ENCODE measurements around the gene INAVA. TPM values are rescaled to one million over a fixed set of nuclear protein-coding genes. Genes with fewer than 3 reads are reported as not detected.

Gene INAVA
- total RNA-seq, 1 experiment from 2014 or later = 36.8 TPM

- no peak overlapping the region for H4K5ac ChIP-seq (ENCODE audit: insufficient read length, low read depth, low read length)
- no peak overlapping the region for H3K4me2 ChIP-seq (ENCODE audit: insufficient read depth, insufficient read length, low read length)
- no peak overlapping the region for H4K8ac ChIP-seq (replicated peaks; ENCODE audit: insufficient read length, low read depth, low read length)
- no peak overlapping the region for H3K56ac ChIP-seq (ENCODE audit: insufficient read length, low read depth, low read length)
- H3K27me3 ChIP-seq (ENCODE audit: insufficient read depth, low read length) = no peaks in the 10 kb centered on the region
- TF ChIP-seq CTCF (conservative IDR thresholded peaks at IDR 0.05) = no peak
- no peak overlapping the region for H3T11ph ChIP-seq (ENCODE audit: low read length)
- no peaks in the 10 kb centered on the region for H3K23me2 ChIP-seq (ENCODE audit: insufficient read length, low read depth, low read length, poor library complexity, severe bottlenecking)
- no peaks in the 10 kb centered on the region for H3K9me3 ChIP-seq (ENCODE audit: control insufficient read depth, low read depth, low read length)
- H3K79me2 ChIP-seq (ENCODE audit: insufficient read depth, low read length) = no peaks in the 10 kb centered on the region
- no peak overlapping the region for H3K14ac ChIP-seq (ENCODE audit: insufficient read depth, low read length)
- no CpG with 5 or more reads among the region's 1 CpG for WGBS (ENCODE audit: extremely low coverage, insufficient read length, low lambda C conversion rate)
- no peaks in the 10 kb centered on the region; the same call in 1 of the 2 replicates for H3K4me1 ChIP-seq (ENCODE audit: insufficient read depth, low read length)
- no peak overlapping the region for H3K4ac ChIP-seq (ENCODE audit: low read depth, low read length)
- no peak overlapping the region for H4K91ac ChIP-seq (ENCODE audit: insufficient read length, low read depth, low read length)
- no peak overlapping the region for H2BK15ac ChIP-seq (ENCODE audit: low read depth, low read length)
- H3K4me1 Mint-ChIP-seq = peaks cover 7 to 17% of the 10 kb centered on the region in 2 experiments
- no peak overlapping the region for H2BK120ac ChIP-seq (ENCODE audit: low read depth, low read length, poor library complexity, severe bottlenecking)
- no peaks in the 10 kb centered on the region for H3K36me3 Mint-ChIP-seq (ENCODE audit: insufficient read depth in 1 of 3, low read depth in 3 of 3)
- no peak overlapping the region for H3K27ac ChIP-seq (ENCODE audit: insufficient read length, low read depth, low read length)
- no peaks in the 10 kb centered on the region for H3K79me1 ChIP-seq (ENCODE audit: insufficient read depth, low read depth, low read length, poor library complexity, severe bottlenecking)
- no peak overlapping the region for H2AK5ac ChIP-seq (ENCODE audit: insufficient read length, low read length)
- no peaks in the 10 kb centered on the region for H4K20me1 ChIP-seq (ENCODE audit: control insufficient read depth, insufficient read depth, insufficient read length)
- no peak for DNase-seq
- no peak overlapping the region for H2BK5ac ChIP-seq (ENCODE audit: insufficient read length, low read length)
- no peak overlapping the region for H2AFZ ChIP-seq (ENCODE audit: low read length)
- H3K23ac ChIP-seq (ENCODE audit: insufficient read length, low read depth, low read length) = no peak overlapping the region
- peaks cover 2% of the 10 kb centered on the region; the same call in 1 of the 2 replicates for H3K27me3 Mint-ChIP-seq (ENCODE audit: low read depth)
- no peak overlapping the region for H3K9ac ChIP-seq (ENCODE audit: extremely low read depth, insufficient read length, low read length)
- no peak overlapping the region for H3K18ac ChIP-seq (ENCODE audit: insufficient read length, low read depth, low read length)
- H3K9me3 Mint-ChIP-seq = no peaks in the 10 kb centered on the region
- no peak overlapping the region for H2BK20ac ChIP-seq (ENCODE audit: low read depth, low read length, poor library complexity, severe bottlenecking)
- no peak overlapping the region for H2BK12ac ChIP-seq (ENCODE audit: insufficient read length, low read depth, low read length)
- no peak overlapping the region for H3K4me3 Mint-ChIP-seq
- H3K27ac Mint-ChIP-seq = no peak overlapping the region
These were observed 28.9 kb downstream of the INAVA start for GRCh38 chr1:200923601-200924000.

Measured in H9 (cell line).